Stimulated activated CD8-positive, alpha-beta memory T cell treated with anti-CD3 and anti-CD28 coated beads, Interleukin-7, amount 100 ng/mL, for 48 hours (primary cell): ENCODE data around the gene GRHL3.

Experiments
- DNase-seq, 2 donors: peaks; one replicate each; pipeline ENCODE4 v3.0.0-alpha.2; 2020; ENCODE audit warnings: low read depth in 1 of 2; ENCODE audit errors: extremely low read depth in 1 of 2

The GRHL3 gene

GRCh38 chr1:24366707-24367106, 47.5 kb downstream of the GRHL3 start:
- DNase-seq, result no peak

GRCh38 chr1:24369199-24369598, 50.0 kb downstream of the GRHL3 start:
- no peak for DNase-seq

GRCh38 chr1:24369801-24370200, 50.6 kb downstream of the GRHL3 start:
- no peak for DNase-seq

GRCh38 chr1:24373044-24373443, 53.9 kb downstream of the GRHL3 start:
- no peak for DNase-seq

GRCh38 chr1:24373710-24374109, 54.6 kb downstream of the GRHL3 start:
- no peak for DNase-seq

- DNase-seq, result no peak
Observed at GRCh38 chr1:24374891-24375786, 56.0 kb downstream of the GRHL3 start.

GRCh38 chr1:24379733-24380315, 60.7 kb downstream of the GRHL3 start:
- DNase-seq, result no peak

GRCh38 chr1:24380508-24380907, 61.4 kb downstream of the GRHL3 start:
- no peak for DNase-seq

- no peak for DNase-seq
Observed at GRCh38 chr1:24381256-24381655, 62.1 kb downstream of the GRHL3 start.

GRCh38 chr1:24382165-24382577, 63.0 kb downstream of the GRHL3 start:
- no peak for DNase-seq

- no peak for DNase-seq
Observed at GRCh38 chr1:24383381-24383940, 64.3 kb downstream of the GRHL3 start.

GRCh38 chr1:24384251-24385090, 65.3 kb downstream of the GRHL3 start:
- peak; percentile 25 to 55 for DNase-seq

GRCh38 chr1:24385160-24385940, 66.2 kb downstream of the GRHL3 start:
- DNase-seq, result no peak

GRCh38 chr1:24386241-24386640, 67.1 kb downstream of the GRHL3 start:
- DNase-seq, result no peak

GRCh38 chr1:24386931-24387330, 67.8 kb downstream of the GRHL3 start:
- DNase-seq, result no peak

GRCh38 chr1:24387636-24388175, 68.5 kb downstream of the GRHL3 start:
- DNase-seq, result no peak

- DNase-seq, result no peak
Observed at GRCh38 chr1:24388331-24388885, 69.3 kb downstream of the GRHL3 start.

GRCh38 chr1:24389231-24389678, 70.1 kb downstream of the GRHL3 start:
- DNase-seq, result no peak

GRCh38 chr1:24390924-24391782, 72.0 kb downstream of the GRHL3 start:
- no peak for DNase-seq
